GM19023 (cell line): Measurements from ENCODE around the gene WWTR1.

Experiments used
- ATAC-seq: cut with Tn5 transposase; IDR thresholded peaks from one replicate; pipeline ENCODE4 v1.9.1; 2021; ENCODE audit warnings: mild to moderate bottlenecking, moderate library complexity; ENCODE audit not compliant: unreplicated experiment

Gene WWTR1

DNA sequence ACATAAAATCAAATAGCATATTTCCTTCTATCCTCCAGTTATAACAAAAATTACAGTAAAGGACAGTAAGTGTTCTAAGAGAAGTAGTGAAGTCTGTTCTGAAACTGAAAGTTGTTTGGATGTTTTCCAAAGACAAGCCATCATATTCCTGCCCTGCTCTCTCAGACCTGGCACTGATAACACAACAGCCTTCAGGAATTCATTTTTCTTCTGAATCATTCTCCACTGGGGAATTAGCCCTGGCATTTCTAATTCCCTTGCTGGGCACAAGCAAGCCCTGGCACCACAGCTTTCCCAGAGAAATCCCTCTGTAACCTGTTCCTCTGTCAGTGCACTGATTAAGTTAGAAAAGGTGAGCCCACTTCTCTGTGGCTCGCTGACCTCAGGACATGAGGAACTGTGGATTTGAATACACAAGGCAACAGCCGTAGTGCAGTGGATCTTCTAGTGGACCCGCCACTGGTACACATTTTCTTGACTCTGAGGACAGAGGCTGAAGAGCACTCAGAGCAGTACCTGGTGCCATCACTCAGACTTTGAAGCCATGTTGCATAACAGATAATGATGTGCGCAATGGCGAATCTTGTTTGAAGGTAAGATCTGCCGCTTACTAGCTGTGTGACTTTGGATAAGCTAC is 61.6 kb downstream of the WWTR1 start:
- no peak for ATAC-seq

DNA sequence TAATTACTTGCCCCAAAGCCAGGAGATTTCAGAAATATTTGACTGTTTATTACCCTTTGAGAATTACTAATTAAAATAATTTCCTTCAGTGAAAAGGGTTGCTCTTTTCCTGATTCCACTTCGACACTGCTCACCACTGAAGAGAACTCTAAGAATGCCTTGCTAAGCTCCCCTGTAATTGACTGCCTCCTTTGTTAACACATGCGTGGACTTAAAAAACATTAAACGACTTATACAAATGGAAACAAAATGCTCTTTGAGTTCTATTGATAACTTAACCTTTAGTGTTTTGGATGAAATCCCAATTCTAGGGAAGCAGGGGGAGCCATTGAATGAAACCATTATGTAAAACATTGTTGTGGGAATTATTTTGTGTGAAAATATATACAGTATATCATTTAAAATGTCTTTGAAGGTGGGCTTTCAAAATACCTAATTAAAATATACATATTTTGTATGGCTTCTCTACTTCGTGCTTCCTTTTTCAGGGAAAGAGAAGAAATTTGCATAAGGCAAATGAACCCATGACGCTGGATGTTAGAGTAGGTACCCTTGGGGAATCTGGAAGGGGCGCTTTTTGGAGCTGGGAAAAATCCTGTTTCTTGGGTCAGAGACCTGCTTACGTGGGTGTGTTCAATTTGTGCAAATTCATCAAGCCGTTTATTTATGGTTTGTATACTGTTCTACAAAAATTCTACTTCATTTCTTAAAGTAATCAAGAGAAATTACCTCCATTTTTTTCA is 64.2 kb downstream of the WWTR1 start:
- ATAC-seq = no peak

DNA sequence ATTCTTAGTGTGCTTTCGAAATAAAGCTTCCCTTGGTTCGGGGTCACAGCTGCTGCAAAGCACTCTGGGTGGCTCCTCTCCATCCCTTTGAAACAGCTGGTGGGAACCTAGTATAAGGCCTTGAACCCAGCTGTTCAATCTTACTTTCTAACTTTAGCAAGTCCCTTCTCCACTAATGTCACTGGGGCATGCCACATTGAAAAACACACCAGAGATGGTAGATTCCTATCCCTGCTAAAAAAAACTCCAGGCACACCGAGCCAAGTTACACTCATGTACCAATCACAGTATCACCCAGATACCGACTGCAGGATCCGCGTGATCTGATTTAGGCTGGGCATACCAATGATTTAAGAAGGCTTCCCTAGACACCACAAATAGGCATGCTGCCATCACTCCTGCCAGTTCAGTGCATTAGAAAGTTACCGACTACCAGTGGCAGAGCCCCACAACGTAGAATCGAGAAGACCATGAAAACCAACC is 65.0 kb downstream of the WWTR1 start:
- no peak for ATAC-seq

DNA sequence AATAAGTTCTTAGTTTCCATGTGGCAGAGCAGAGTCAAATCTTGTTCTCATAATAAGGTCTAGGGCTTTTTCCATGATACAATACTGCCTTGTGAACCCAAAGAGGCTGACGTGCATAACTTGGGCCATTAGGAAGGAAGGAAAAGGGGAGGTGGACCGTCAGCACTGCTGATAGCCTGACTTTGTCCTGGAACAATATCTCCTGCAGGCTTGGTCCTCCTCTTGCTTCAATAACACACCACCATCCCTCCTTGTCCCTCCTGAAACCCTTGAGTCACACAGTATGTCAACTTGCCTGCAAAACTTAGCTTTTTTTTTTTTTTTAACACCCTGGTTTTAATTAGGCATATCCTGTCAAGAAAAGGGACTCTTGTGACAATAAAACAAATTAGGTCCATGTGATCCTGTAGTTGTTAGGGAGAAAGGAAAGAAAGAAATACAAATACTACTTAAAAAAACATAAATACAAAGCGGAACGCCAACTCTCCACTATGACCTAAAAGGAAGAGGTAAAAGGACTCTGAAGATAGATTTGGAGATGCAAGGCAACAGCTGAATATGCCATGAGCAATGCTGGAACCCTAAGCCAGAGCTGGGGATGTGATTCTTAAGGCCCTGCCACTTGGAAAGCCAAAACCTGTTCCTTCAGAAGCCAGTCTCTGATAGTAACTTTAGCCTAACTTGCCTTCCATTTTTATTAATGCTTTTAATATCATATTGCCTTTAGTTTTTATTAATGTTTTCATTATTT is 67.0 kb downstream of the WWTR1 start:
- no peak for ATAC-seq

DNA sequence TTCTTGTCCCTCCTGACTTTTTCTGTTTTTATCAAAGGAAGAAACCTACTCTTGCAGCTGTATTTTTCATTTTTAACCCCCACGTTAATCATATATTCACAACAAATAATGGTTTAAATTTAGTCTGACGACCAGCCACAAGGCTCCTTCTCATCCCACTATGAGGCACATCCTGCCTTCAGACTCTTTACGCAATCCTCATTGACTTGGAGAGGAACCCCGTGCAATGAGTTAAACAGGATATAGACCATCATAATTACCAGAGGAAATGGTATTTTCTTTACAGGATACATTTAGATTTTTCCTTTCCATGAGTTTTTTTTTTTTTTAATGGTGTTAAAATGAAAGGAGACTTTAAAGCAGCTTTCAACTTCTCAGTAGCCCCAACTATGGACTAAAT is 68.5 kb downstream of the WWTR1 start:
- ATAC-seq = no peak

DNA sequence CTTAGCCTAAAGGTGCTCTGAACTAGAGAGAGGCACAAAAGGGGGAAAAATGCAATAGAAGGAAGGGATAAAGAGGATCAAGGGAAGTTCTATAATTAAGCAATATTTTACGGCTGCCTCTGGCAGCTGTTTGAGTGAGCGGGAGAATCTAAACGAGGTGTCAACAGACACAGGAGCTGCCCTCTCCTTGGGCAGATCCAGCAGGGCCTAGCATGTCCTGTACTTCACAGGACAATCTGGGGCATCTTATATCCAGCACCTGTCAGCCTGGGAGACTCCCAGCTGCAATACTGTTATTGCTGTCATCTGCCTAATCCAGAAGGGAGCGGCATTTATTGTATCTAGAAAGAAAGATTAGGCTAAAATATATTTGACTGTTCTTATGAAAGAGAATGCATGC is 68.9 kb downstream of the WWTR1 start:
- ATAC-seq = no peak

DNA sequence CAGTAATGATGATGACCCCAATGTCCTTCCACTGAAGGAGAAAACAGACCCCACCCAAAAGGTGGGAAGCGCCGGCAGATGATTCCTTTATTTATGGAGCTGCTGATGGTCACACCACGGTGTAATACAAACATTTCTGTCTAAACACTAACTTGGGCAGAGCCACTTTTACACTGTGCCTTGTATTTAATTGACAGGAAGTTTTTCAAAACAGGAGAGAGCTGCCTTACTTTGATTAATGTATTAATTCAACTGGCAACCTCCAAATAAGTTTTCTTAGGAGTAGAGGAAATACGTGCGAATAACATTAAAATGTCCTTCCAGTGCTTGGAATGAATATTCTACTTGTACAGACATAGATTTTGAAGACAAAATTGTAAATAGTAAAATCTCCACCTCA is 70.4 kb downstream of the WWTR1 start:
- ATAC-seq = no peak

DNA sequence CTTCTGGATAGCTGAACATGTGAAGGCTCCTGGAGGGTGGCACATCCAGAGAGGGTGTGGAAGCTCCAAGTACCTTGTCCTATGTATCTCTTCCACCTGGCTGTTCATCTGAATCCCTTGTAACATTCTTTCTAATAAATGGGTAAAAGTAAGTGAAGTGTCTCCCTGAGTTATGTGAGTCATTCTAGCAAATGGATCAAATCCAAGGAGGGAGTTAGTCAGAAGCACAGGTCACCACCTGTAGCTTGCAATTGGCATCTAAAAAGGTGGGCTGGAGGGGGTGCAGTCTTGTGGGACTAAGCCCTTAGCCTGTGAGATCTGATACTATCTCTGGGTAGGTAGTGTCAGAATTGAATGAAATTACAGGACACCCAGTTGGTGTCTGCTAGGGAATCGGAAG is 71.0 kb downstream of the WWTR1 start:
- no peak for ATAC-seq

DNA sequence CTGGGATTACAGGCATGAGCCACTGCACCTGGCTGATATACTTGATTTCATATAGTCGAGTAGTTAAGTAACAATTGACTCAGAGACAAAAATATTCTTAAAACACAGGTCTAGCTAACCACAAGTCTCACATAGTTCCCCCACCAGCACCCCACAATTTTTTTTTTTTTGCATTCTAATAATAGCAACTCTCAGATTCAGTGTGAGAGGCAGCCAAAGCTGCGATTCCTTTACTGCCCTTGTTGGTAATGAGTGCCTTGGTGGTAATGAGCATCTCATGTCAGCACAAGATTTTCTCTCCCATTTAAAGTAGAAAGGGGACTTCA is 72.5 kb downstream of the WWTR1 start:
- ATAC-seq = peak; percentile 84

DNA sequence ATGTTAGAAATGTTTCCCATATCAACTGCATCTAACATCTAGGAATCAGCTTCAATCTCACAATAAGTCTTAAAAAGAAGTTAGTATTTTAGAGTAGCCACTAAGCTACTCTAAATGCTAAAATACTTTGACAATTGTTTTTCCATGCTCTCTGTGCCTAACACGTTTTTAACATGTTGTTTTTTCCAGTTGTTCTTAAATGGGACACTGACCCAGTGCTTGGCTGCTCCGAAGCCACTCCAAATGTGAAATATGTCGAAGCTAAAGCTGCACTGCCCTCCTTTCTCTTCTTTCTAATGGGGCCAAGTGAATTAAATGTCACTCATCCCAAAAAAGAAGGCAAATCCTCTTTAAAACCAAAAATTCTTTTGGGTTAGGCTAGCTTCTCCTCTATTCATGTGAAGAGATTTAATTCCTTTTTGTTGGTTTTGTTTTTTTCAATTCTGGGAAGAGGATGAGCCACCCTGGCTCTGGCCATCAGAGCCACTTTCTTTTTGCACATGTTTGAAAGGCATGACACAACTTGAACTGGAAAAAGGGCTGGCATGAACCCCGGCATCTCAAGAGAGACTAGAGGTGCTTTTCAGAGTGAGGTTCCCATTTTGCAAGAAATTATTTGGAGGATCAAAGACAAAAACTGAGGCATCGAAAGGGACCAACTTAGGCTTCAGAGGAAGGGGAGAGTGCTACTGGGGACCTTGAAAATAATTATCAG is 73.7 kb downstream of the WWTR1 start:
- ATAC-seq = no peak

DNA sequence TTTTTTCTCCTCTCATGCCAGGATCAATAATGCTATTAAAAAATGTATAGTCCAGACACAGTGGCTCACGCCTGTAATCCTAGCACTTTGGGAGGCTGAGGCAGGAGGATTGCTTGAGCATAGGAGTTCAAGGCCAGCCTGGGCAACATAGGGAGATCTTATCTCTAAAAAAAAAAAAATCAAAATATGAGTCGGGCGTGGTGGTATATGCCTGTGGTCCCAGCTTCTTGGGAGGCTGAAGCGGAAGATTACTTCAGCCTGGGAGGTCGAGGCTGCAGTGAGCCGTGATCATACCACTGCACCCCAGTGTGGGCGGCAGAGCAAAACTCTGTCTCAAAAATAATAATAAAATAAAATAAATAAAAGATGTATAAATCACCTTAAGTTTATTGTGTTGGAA is 75.4 kb downstream of the WWTR1 start:
- no peak for ATAC-seq

DNA sequence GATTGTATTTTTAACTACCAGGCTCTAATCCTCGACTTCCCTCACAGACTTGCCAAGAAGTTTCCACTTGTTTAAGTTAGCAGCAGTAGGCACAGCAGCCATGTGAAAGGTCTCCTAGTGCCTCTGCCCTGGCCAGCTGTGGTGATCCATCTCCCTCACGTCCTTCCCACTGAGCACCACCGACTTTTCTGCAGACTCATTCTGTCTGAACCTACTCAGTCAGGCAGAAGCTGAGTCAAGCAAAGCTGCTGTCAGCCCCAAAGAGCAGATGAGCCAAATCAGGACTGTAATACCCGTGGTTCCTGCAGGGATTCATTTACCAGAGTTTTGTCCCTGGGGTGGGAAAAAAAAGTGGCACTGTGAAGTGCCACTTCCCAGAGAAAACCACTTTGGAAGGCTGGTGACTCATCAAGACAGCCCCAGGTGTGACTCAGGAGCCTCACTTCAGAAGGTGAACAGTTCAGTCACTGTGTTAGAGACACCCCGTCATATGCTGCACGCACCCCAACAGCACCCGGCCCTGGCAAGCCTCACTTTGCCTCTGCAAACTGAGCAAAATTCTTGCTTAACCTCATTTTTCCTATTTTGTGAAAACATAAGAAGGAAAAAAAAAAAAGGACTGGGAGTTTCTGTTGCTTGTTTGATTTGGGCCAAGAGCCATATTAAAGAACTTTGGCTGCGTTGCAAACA is 76.0 kb downstream of the WWTR1 start:
- ATAC-seq = no peak

DNA sequence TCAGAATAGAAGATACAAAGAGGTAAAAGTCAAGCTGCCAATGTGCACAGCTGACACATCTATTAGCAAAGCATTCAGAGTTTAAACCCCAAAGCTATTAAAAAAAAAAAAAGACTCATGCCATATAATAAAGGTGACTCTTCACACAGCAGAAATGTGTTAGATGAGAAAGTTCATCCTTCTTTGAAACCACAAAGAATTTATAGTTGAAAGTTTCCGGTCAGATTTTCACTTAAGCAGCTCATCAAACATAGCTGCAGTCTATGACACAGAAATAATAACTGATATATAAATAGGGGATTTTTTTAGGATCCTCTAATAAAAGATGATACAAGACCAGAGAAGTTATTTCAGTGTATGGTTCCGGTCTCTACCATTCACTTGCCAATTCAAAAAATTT is 76.6 kb downstream of the WWTR1 start:
- no peak for ATAC-seq

DNA sequence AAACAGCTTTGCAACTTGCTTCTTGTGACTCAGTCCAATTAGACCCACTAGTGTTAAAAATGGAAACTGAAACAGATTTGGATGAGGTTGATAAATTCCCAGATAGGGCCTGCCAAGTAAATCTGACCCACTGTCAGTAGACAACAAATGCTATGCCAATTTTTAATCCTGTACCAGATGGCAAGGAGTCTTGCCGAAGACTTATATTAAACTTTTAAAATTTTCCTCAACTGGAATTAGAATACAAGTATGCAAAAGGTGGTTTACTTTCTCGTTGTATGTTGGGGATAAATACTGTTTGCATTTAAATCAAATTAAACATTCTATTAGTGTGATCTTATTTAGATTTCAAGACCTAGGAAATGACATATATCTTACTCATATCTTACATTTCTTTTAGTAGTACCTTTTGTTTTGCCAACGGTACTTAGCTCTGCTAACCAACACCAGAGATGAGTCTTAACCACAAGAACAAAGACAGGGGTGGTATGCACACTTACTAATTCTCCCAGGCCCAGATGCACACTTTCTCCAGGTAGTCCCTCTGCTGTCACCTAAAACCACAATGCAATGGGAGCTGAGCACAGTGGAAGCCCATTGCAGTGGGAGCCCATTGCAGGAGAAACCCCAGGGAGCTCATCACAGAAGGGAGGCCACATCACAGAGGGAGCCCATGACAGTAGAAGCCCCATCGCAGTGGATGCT is 77.8 kb downstream of the WWTR1 start:
- ATAC-seq = peak; percentile 49

DNA sequence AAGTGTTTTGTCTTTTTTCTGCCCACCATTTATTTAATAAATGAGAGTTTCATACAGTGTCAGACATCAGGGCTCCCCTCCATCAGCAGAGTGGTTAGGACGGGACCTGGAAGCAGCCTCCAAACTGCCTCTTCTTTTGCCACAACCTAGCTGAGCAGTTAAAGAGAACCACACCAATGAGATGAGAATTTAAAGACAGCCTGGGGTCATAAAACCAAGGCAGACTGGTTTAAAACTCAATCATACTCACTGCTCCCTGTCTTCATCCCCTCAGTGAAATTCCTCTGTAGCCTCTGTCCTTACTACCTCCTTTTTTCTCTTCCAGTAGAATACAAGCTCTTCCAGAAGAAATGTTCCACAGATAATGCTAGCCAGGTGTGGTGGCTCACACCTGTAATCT is 78.7 kb downstream of the WWTR1 start:
- ATAC-seq = no peak

DNA sequence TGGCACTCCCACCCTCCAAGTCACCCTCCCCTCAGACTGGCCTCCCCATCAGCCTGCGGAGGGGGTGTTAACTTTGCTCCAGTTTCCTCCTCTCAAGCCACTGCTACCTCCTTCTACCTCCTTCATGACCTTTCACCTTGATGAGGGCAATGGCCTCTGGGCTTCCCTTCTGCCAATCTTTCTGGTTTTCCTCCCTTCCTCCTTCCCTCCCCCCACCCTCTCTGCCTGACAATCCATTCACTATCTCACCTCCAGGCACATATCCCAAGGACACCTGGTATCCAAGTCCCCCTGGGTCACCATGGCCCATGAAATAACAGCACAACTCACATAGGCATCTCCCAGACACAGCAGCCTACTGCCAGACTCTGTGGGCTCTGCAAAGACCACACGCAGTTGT is 80.0 kb downstream of the WWTR1 start:
- ATAC-seq = no peak

DNA sequence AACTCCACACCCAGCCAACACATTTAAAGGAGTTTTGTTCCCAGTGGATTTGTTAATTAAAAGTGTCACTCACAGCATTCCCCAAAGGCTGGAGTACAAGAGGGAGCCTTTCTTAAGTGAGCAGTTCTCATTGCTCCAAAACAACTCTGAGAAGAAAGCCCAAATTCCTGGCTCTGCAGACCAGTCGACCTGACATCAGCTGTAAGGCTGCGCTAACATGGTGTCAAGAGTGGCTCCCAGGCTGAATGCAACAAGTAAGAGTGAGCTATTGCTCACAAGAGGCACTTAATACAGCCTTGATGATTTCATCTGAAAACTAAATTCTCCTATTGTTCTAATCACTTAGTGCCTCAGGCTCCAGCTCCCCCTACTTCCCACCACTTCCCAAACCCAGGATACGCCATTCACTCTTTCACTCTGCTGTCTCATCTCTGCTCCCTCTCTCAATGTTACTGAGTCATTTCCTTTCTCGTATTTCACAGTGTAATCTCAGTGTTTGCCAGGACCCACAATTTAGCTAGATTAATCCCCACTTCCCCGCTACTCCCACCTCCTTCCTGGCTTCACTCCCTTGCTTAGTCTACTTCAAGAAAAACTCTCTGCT is 81.8 kb downstream of the WWTR1 start:
- peak; percentile 42 for ATAC-seq

DNA sequence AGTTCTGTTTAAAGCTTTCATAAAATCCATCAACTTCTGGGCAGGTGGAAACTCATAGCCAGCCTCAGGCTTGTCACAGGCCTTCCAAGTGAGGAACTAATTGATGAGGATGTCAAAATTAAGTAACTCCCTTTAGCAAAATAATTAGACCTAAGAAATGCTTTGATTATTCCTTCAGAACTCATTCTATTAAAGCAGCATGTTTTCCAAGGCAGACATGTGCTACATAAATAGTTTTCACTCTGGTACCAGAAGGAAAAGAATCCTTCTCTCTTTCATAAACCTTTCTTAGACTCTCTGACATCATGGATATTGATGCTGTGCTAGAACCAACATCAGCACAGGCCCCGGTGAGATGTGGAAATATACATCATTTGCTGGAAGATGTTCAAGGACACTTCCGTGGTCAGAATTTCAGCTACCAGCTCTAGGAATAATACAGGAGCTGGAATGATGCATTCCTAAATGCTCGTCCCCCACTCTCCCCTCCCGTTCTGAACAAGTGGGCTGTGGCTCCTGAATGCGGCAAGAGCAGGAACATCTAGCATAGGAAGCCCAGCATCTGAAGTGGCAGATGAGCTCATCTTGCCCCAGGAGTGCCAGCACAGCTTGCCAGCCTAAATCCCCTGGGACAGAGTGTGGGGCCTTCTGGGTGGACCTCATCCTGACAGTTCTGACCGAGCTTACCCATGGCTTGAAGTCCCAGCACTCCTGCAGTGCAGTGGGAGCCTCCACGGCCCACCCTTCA is 82.4 kb downstream of the WWTR1 start:
- ATAC-seq = no peak

DNA sequence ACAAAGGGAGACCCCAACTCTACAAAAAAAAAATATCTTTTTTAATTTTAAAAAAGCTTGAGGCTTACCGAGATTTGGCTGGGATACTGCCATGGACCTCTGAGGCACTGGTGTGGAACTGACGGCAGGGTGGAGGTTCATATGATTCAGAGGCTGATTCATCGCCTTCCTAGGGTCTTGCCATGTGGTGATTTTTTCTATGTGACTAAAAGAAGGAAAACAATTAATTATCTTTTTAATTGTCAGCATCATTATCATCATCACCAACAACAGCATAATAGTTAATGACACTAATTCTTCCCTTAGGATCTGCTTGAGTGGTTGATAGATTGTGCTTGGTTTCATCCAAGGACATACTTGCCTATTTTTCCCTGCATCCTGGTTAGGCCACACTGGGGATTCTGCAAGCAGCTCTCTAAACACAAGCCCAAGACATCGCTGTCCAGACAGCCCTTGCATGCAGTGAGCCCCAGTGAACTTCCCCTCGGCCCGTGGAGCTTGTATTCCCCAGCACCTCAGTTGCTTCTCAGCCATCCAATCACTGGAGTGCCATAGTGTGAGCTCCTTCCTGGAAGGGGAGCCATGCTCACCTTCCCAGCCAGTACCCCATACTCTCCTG is 84.9 kb downstream of the WWTR1 start:
- no peak for ATAC-seq
